NCI-H524 treated with DMSO at 0.1 percent for 48 hours (cell line): Measurements from ENCODE around the gene TMEM52.
"Not testable (repeated sequence)": the region's sequence is repeated elsewhere in the genome, so short reads cannot be mapped to it uniquely, and the experiment has no call there.

ENCODE experiments used
- DNase-seq: peaks from one replicate; lab custom pipeline; 2025; lab: John Stamatoyannopoulos, UW

The TMEM52 gene

DNA sequence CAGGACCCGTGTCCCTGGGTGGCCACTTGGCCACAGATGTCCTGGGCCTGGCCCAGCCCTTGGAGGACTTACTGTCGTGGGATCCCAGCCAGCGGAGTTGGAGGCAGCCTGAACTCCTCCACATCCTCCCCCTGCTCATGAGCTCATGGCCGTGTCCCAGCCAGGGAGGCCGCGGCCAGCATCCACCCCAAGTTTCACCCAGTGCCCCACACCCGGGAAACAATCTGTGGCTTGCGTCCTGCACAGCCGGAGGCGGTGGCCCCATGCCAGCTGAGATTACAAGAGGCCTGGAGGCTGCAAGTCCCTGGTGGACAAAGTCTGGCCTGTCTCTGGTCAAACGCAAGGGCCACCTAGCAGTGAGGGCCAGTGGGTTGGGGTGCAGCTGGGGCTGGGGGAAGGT, 27.5 kb upstream of the TMEM52 start:
- no peak for DNase-seq

GRCh38 chr1:1945782-1946393, 26.8 kb upstream of the TMEM52 start:
- DNase-seq = no peak

- no peak for DNase-seq
These were observed 24.9 kb upstream of the TMEM52 start for GRCh38 chr1:1943834-1944570.

DNA sequence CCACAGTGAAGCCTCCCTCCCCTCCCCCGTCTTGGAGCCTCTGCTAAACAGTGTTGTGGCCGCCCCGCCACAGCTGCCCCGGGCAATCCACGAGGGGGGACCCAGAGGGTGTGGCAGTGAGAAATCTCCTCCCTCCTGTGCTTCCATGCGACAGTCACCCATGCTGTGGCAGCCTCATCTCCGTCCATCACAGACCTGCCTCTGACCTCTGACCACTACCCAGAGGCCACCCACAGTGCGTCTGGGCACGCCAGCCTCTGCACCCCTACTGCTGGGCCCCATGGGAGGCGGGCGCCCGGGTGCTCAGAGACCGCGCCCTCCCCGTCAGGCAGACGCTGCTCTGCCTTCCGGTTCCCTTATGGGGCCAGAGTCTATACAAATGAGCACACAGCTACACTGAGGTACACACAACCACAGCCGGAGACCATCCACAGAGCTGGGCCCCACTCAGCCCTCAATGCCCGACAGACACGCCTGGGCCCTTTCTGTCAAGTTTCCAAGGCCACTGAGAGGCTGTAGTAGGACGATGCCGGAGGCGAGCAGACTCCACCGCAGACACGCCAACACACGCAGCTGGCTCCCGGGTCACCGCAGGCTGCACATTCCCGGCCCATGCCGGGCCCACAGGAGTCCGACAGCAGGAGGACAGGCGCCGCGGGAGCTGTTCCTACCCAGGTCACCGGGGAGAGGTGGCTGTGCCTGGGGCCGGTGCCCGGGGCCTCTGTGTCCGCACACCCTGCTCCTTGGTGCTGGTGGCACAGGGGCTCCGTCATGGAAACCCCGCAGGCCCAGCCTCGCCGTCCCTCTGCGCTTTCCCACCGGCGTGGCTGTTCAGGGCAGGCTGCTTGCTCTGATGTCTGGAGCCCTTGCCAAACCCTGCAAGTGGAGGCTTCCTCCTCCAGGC, 23.9 kb upstream of the TMEM52 start:
- DNase-seq = no peak

DNA sequence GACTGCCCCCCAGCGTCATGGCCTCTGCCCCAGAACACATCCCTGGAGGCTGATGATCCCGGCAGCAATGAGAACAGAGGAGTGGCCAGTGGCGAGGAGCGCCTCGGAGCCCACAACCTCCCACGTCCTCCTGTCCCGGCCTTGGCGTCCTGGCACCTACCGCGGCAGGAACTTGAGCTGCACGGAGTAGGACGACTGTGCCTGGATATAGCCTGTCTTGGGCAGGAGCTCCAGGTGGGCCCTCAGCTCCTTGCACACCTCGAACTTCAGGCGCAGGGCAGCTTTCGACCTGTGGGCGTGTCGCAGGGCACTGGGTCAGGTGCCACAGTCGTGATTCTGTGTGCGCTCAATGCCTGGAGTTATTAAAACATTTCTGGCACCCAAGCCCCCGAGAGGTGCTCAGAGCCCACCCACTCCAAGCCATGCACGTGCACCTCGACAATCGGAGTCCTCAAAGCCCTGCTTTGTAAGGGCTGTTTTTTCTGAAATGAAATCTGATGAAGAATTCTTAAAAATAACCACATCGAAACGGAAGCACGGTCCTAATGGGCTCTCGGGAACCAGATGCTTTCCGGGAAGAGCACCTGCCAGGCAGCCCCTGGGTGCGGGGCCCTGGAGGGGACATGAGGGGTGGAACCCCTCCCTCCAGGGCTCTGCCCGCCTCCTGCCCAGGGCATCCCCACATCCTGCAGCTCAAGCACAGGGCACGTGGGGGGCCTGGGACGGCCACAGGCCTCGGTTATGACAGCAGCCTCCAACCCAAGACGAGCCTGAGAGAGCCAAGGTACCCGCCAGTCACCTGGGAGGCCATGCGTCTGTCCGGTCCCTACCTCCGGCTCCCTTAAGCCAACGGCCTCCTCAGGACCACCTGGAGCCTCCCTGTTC, 23.0 kb upstream of the TMEM52 start:
- no peak for DNase-seq

GRCh38 chr1:1941211-1941841, 22.2 kb upstream of the TMEM52 start:
- no peak for DNase-seq

GRCh38 chr1:1940123-1940425, 21.0 kb upstream of the TMEM52 start:
- no peak for DNase-seq

DNA sequence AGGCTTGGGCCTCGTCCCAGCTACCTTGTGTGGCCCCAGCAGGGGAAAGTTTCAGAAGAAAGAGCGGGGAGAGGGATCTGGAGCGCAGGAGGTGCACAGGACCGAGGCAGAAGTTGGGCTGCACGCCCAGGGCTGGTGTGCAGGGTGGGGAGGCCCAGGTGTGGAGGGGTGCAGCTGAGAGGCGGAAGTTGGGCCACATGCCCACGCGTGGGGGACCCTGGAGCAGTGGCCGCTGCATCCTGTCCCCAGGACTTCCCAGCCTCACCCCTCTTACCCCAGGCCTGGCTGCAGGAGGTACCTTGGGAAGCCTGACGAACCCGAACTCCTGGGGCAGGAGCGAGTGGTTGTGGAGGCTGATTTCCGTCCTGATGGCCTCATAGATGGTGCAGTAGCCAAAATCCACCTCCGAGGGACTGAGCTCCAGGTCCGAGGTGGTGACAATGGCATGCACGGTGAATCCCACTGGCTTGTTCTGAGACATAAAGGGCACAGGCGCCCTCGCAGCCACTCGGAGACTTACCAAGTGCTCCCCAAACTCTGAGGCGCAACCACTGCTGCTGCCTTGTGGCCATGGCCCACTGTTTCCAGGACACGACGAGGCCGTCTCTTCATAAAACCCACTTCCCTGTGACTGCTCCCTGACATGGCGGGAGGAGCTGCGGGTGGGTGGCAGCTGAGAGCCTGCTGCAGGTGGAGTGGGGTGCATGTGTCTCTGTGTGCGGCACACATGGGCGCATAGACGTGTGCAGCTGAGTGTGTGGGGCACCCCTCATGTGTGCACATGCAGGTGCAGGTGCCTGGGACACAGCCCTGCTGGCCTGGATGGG, 20.4 kb upstream of the TMEM52 start:
- DNase-seq = no peak

DNA sequence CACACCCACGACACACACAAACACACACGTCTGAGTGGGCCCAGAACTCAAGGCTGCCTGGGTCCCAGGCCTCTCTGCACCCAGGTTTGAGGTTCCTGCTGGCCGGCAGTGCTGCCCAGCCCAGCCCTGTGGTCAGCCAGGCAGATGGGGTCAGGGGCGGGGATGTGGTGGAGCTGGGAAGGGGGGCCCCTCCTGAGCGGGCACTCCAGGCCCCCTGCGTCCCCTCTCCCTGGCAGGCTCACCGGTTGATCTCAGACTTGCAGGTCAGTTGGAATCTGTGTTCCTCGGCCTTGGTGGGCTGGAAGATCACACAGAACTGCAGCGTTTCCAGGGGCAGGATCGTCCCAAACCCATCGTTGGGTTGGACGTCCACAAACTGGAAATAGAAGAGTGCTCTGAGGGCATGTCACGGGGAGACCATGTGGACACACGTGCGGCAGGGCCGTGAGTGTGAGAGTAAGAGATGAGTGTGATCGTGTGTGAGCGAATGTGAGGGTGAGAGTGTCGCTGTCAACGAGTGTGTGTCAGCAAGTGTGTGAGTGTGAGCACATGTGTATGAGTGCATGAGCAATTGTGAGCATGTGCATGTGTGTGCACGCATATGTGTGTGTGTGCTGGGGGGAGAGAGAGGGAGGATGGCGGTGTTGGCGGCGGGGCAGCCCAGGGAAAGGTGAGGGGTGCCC, 19.7 kb upstream of the TMEM52 start:
- no peak for DNase-seq

DNA sequence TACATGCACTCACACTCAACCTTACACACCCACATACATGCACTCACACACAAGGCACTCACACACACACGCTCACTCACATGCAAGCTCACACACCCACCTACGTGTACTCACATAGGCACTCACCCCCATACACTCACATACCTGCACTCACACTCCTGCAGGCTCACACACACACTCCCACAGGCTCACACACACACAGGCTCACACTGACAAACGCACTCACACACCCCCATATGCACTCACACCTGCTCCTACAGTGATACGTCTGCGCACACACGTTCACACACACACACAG, 19.1 kb upstream of the TMEM52 start:
- no peak for DNase-seq

DNA sequence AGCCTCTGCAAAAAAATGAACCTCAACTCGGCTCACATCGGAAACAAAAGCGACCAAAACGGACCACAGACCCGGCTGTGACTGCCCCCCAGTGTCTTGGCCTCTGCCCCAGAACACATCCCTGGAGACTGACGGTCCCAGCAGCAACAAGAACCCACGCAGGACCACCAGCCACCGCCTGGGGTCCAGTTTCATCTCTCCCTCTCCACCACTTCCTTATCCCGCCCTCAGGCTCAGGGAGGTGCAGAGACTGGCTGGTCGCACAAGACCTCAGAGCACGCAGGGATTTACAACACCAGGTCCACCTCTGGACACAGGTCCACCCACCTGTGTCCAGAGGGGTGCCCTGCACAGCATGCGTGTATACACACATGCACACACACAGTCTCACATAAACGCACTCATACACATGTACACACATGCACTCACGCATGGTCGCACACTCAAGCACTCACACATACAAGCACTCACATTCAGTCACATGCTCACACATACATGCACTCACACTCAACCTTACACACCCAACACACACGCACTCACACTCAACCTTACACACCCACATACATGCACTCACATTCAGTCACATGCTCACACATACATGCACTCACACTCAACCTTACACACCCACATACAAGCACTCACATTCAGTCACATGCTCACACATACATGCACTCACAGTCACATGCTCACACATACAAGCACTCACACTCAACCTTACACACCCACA, 18.6 kb upstream of the TMEM52 start:
- DNase-seq = no peak

GRCh38 chr1:1937061-1937460, 18.0 kb upstream of the TMEM52 start:
- DNase-seq = no peak

GRCh38 chr1:1934848-1935247, 15.8 kb upstream of the TMEM52 start:
- not testable (repeated sequence) for DNase-seq

GRCh38 chr1:1929639-1930545, 10.8 kb upstream of the TMEM52 start:
- no peak for DNase-seq

DNA sequence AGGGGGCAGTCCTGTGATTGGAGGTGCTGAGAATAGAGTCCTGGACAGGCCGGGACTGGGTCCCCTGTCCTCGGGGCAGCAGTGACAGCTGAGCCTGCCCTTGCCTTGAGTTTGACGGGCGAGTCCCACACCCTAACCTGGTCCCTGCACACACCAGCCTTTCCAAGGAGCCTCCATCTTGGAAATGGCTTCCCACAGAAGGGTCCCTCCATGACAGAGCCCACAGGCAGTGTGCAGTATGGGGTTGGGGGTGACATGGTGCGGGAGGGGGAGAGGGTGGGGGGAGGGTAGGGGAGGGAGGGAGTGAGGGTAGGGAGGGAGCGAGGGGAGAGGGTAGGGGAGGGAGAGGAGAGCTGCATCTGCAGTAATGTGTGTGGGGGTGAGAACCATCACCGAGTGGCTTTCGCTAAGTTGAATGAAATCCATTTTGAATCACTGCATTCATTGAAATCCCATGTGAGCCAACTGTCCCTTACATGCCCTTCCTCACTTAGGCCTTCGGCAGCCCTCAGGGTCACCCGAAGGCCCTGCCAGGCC, 10.1 kb upstream of the TMEM52 start:
- DNase-seq = no peak

- no peak for DNase-seq
These were observed 9.4 kb upstream of the TMEM52 start for GRCh38 chr1:1928231-1929101.

GRCh38 chr1:1927751-1928150, 8.7 kb upstream of the TMEM52 start:
- no peak for DNase-seq
